Measurements from ENCODE around the gene QRSL1. TPM values are rescaled to one million over a fixed set of nuclear protein-coding genes. Genes with fewer than 3 reads are reported as not detected.

QRSL1 gene
- polyA plus RNA-seq, 1 donor from 2014 or later: 20.0 TPM

DNA sequence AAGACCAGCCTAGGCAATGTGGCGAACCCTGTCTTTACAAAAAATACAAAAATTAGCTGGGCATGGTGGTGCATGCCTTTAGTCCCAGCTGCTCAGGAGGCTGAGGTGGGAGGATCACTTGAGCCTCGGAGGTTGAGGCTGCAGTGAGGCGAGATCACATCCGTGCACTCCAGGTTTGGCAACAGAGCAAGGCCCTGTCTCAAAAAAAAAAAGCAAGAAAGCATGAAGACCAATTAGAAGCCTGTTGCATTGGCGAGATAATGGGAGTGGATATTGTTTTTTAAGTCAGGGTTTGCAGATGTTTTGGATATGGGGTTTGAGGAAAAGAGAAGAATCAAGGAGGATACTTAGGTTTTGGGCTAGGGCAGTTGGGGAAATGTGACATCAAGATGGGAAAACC, 5.2 kb downstream of the QRSL1 start:
- no peak overlapping the region for H2AFZ ChIP-seq (ENCODE audit: low read depth, low read length)
- no peak overlapping the region for H3K4me2 ChIP-seq (ENCODE audit: low read length)
- no peaks in the 10 kb centered on the region for H4K20me1 ChIP-seq (ENCODE audit: insufficient read depth)
- no peaks in the 10 kb centered on the region for H3K9me2 ChIP-seq (ENCODE audit: insufficient read depth, low read length)
- peaks cover 31% of the 10 kb centered on the region for H3K79me2 ChIP-seq (replicated peaks; ENCODE audit: insufficient read depth, low read length)
- no peaks in the 10 kb centered on the region for H3K27me3 ChIP-seq (ENCODE audit: insufficient read depth, low read depth, low read length)
- H3K36me3 ChIP-seq (ENCODE audit: insufficient read depth, low read length): no peaks in the 10 kb centered on the region
- H3K4me3 ChIP-seq (ENCODE audit: low read length): no peak overlapping the region
- no peaks in the 10 kb centered on the region for H3F3A ChIP-seq (ENCODE audit: insufficient read depth, low read length, poor library complexity, severe bottlenecking)
- no peak overlapping the region for H3K9ac ChIP-seq (ENCODE audit: low read length)
- no peak overlapping the region for H3K27ac ChIP-seq (ENCODE audit: low read length)
- TF ChIP-seq EZH2 (IDR thresholded peaks at IDR 0.05; ENCODE audit: borderline replicate concordance, insufficient read depth, low read length, poor library complexity, severe bottlenecking) (no peak), MXI1 (conservative IDR thresholded peaks at IDR 0.05; ENCODE audit: poor library complexity, severe bottlenecking) (no peak), POLR2AphosphoS5 (IDR thresholded peaks at IDR 0.05) (no peak), EP300 (conservative IDR thresholded peaks at IDR 0.05; ENCODE audit: poor library complexity, severe bottlenecking) (no peak), RAD21 (conservative IDR thresholded peaks at IDR 0.05) (no peak), TAF1 (IDR thresholded peaks at IDR 0.05; ENCODE audit: low read depth) (no peak)
- TF ChIP-seq, protein P1, sequence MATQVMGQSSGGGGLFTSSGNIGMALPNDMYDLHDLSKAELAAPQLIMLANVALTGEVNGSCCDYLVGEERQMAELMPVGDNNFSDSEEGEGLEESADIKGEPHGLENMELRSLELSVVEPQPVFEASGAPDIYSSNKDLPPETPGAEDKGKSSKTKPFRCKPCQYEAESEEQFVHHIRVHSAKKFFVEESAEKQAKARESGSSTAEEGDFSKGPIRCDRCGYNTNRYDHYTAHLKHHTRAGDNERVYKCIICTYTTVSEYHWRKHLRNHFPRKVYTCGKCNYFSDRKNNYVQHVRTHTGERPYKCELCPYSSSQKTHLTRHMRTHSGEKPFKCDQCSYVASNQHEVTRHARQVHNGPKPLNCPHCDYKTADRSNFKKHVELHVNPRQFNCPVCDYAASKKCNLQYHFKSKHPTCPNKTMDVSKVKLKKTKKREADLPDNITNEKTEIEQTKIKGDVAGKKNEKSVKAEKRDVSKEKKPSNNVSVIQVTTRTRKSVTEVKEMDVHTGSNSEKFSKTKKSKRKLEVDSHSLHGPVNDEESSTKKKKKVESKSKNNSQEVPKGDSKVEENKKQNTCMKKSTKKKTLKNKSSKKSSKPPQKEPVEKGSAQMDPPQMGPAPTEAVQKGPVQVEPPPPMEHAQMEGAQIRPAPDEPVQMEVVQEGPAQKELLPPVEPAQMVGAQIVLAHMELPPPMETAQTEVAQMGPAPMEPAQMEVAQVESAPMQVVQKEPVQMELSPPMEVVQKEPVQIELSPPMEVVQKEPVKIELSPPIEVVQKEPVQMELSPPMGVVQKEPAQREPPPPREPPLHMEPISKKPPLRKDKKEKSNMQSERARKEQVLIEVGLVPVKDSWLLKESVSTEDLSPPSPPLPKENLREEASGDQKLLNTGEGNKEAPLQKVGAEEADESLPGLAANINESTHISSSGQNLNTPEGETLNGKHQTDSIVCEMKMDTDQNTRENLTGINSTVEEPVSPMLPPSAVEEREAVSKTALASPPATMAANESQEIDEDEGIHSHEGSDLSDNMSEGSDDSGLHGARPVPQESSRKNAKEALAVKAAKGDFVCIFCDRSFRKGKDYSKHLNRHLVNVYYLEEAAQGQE (IDR thresholded peaks at IDR 0.05; ENCODE audit: borderline replicate concordance): no peak
- TF ChIP-seq, protein P2, sequence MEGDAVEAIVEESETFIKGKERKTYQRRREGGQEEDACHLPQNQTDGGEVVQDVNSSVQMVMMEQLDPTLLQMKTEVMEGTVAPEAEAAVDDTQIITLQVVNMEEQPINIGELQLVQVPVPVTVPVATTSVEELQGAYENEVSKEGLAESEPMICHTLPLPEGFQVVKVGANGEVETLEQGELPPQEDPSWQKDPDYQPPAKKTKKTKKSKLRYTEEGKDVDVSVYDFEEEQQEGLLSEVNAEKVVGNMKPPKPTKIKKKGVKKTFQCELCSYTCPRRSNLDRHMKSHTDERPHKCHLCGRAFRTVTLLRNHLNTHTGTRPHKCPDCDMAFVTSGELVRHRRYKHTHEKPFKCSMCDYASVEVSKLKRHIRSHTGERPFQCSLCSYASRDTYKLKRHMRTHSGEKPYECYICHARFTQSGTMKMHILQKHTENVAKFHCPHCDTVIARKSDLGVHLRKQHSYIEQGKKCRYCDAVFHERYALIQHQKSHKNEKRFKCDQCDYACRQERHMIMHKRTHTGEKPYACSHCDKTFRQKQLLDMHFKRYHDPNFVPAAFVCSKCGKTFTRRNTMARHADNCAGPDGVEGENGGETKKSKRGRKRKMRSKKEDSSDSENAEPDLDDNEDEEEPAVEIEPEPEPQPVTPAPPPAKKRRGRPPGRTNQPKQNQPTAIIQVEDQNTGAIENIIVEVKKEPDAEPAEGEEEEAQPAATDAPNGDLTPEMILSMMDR (IDR thresholded peaks at IDR 0.05; ENCODE audit: poor library complexity, severe bottlenecking): no peak
- H3K9me3 ChIP-seq (ENCODE audit: low read length): no peaks in the 10 kb centered on the region

DNA sequence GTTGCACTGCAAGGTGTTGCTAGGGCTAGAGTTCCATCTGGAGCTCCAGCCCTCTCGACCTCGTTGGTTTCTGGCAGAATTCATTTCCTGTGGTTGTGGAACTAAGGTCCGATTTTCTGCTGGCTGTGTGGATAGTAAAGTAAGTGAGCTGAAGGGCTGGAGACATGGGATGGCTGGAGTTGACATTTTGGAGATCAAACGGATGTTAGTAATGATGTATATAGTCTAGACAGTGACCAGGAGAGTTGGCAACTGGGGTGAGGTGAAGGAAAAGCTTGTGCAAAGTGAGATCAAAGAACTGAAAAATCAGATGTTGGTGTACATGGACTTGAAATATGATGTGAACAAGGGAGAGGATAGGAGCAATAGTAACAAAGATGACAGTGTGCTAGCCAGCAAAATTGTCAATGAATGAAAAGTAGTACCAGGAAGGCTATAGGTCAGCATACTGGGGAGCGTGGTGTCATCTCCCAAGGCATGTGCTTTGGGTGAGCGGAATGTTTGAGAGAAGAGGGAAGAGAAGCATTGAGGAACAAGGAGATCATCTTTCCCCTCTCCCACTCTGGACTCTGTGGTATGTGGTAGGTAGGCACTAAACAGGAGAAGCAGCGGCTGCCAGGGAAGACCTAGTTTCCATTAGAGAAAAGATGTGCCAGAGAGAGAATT, 7.8 kb downstream of the QRSL1 start:
- H3K79me2 ChIP-seq (replicated peaks; ENCODE audit: insufficient read depth, low read length): peaks cover 8% of the 10 kb centered on the region

More for the DNA sequence above, 7.8 kb downstream of the QRSL1 start:
- Histone ChIP-seq H2AFZ (ENCODE audit: low read depth, low read length) (no peak overlapping the region), H3K27ac (ENCODE audit: low read length) (no peak overlapping the region), H3K9me2 (ENCODE audit: insufficient read depth, low read length) (no peaks in the 10 kb centered on the region), H3K27me3 (ENCODE audit: insufficient read depth, low read depth, low read length) (no peaks in the 10 kb centered on the region), H3K9ac (ENCODE audit: low read length) (no peak overlapping the region), H3K4me3 (ENCODE audit: low read length) (no peak overlapping the region), H4K20me1 (ENCODE audit: insufficient read depth) (no peaks in the 10 kb centered on the region), H3F3A (ENCODE audit: insufficient read depth, low read length, poor library complexity, severe bottlenecking) (no peaks in the 10 kb centered on the region), H3K4me2 (ENCODE audit: low read length) (no peak overlapping the region), H3K36me3 (ENCODE audit: insufficient read depth, low read length) (no peaks in the 10 kb centered on the region), H3K9me3 (ENCODE audit: low read length) (no peaks in the 10 kb centered on the region)
- TF ChIP-seq, protein P2 (IDR thresholded peaks at IDR 0.05; ENCODE audit: poor library complexity, severe bottlenecking): no peak
- TF ChIP-seq EP300 (conservative IDR thresholded peaks at IDR 0.05; ENCODE audit: poor library complexity, severe bottlenecking) (no peak), TAF1 (IDR thresholded peaks at IDR 0.05; ENCODE audit: low read depth) (no peak)

Data from neural cell (in vitro differentiated cells).